ENCODE measurements around the gene HSPB7.
"Not testable (repeated sequence)": the region's sequence is repeated elsewhere in the genome, so short reads cannot be mapped to it uniquely, and the experiment has no call there.

Gene HSPB7

GRCh38 chr1:16041200-16041599, 23.4 kb upstream of the HSPB7 start:
- Histone ChIP-seq H3K79me2 (ENCODE audit: insufficient read depth, low read length) (no peaks in the 10 kb centered on the region), H3K9me3 (ENCODE audit: insufficient read depth, low read length) (no peaks in the 10 kb centered on the region), H3K27me3 (ENCODE audit: low read length) (no peaks in the 10 kb centered on the region), H3K36me3 (ENCODE audit: low read length) (no peaks in the 10 kb centered on the region), H3K9me2 (replicated peaks; ENCODE audit: insufficient read depth, low read length) (no peaks in the 10 kb centered on the region), H4K20me1 (ENCODE audit: low read depth, low read length) (no peaks in the 10 kb centered on the region), H3F3A (ENCODE audit: insufficient read depth) (no peaks in the 10 kb centered on the region), H3K4me2 (ENCODE audit: low read depth, low read length, poor library complexity, severe bottlenecking) (no peak overlapping the region), H3K9ac (ENCODE audit: low read length) (no peak overlapping the region), H3K4me3 (ENCODE audit: insufficient read depth, low read length, poor library complexity, severe bottlenecking) (no peak overlapping the region), H3K27ac (ENCODE audit: low read depth, low read length) (no peak overlapping the region), H2AFZ (ENCODE audit: low read depth, low read length, severe bottlenecking) (no peak overlapping the region)
- TF ChIP-seq, protein P1, sequence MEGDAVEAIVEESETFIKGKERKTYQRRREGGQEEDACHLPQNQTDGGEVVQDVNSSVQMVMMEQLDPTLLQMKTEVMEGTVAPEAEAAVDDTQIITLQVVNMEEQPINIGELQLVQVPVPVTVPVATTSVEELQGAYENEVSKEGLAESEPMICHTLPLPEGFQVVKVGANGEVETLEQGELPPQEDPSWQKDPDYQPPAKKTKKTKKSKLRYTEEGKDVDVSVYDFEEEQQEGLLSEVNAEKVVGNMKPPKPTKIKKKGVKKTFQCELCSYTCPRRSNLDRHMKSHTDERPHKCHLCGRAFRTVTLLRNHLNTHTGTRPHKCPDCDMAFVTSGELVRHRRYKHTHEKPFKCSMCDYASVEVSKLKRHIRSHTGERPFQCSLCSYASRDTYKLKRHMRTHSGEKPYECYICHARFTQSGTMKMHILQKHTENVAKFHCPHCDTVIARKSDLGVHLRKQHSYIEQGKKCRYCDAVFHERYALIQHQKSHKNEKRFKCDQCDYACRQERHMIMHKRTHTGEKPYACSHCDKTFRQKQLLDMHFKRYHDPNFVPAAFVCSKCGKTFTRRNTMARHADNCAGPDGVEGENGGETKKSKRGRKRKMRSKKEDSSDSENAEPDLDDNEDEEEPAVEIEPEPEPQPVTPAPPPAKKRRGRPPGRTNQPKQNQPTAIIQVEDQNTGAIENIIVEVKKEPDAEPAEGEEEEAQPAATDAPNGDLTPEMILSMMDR (IDR thresholded peaks at IDR 0.05; ENCODE audit: insufficient read depth, low read length, poor library complexity, severe bottlenecking) = no peak
- no peak for TF ChIP-seq EZH2phosphoT487 (conservative IDR thresholded peaks at IDR 0.05; ENCODE audit: low read length)

DNA sequence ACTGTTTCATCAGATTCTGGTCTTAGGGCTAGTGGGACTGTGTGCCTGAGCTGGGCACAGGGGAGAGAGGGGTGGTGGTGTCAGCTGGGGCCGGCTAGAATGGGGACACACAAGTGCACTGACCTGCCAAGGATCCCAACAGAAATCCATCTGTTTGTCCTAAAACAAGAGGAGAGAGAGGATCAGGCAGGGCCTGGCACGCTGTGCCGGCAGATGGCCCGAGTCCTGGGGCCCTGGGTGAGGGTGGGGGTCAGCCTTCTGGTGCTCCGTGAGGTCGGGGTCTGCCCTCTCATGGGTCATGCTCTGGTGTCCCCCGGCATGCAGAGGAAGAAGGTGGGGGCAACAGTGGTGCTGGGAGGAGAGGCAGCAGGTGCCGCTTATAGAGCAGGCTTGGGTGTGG, 22.0 kb upstream of the HSPB7 start:
- H2AFZ ChIP-seq (ENCODE audit: low read depth, low read length, severe bottlenecking); H3K36me3 ChIP-seq (ENCODE audit: low read length); H3K4me2 ChIP-seq (ENCODE audit: low read depth, low read length, poor library complexity, severe bottlenecking); H3K9ac ChIP-seq (ENCODE audit: low read length); H3K27ac ChIP-seq (ENCODE audit: low read depth, low read length); H3K9me2 ChIP-seq (replicated peaks; ENCODE audit: insufficient read depth, low read length); H3K27me3 ChIP-seq (ENCODE audit: low read length); H3K9me3 ChIP-seq (ENCODE audit: insufficient read depth, low read length); H4K20me1 ChIP-seq (ENCODE audit: low read depth, low read length); H3K4me3 ChIP-seq (ENCODE audit: insufficient read depth, low read length, poor library complexity, severe bottlenecking); H3K79me2 ChIP-seq (ENCODE audit: insufficient read depth, low read length); H3F3A ChIP-seq (ENCODE audit: insufficient read depth): not testable (repeated sequence)

- Histone ChIP-seq H3K79me2 (ENCODE audit: insufficient read depth, low read length) (no peaks in the 10 kb centered on the region), H3K4me2 (ENCODE audit: low read depth, low read length, poor library complexity, severe bottlenecking) (no peak overlapping the region), H4K20me1 (ENCODE audit: low read depth, low read length) (no peaks in the 10 kb centered on the region), H3K27me3 (ENCODE audit: low read length) (no peaks in the 10 kb centered on the region), H2AFZ (ENCODE audit: low read depth, low read length, severe bottlenecking) (no peak overlapping the region), H3K9me3 (ENCODE audit: insufficient read depth, low read length) (no peaks in the 10 kb centered on the region), H3K9me2 (replicated peaks; ENCODE audit: insufficient read depth, low read length) (no peaks in the 10 kb centered on the region), H3K9ac (ENCODE audit: low read length) (no peak overlapping the region), H3K27ac (ENCODE audit: low read depth, low read length) (no peak overlapping the region), H3K36me3 (ENCODE audit: low read length) (no peaks in the 10 kb centered on the region), H3F3A (ENCODE audit: insufficient read depth) (no peaks in the 10 kb centered on the region), H3K4me3 (ENCODE audit: insufficient read depth, low read length, poor library complexity, severe bottlenecking) (no peak overlapping the region)
- TF ChIP-seq EZH2phosphoT487 (conservative IDR thresholded peaks at IDR 0.05; ENCODE audit: low read length) = no peak
- TF ChIP-seq, protein P1 (IDR thresholded peaks at IDR 0.05; ENCODE audit: insufficient read depth, low read length, poor library complexity, severe bottlenecking) = no peak
Measured at GRCh38 chr1:16038620-16038912, 20.7 kb upstream of the HSPB7 start.

- not testable (repeated sequence) for H3K4me2 ChIP-seq (ENCODE audit: low read depth, low read length, poor library complexity, severe bottlenecking); H3K27me3 ChIP-seq (ENCODE audit: low read length); H2AFZ ChIP-seq (ENCODE audit: low read depth, low read length, severe bottlenecking); H3K36me3 ChIP-seq (ENCODE audit: low read length); H3K27ac ChIP-seq (ENCODE audit: low read depth, low read length); H3K9me2 ChIP-seq (replicated peaks; ENCODE audit: insufficient read depth, low read length); H3K79me2 ChIP-seq (ENCODE audit: insufficient read depth, low read length); H3K4me3 ChIP-seq (ENCODE audit: insufficient read depth, low read length, poor library complexity, severe bottlenecking); H3K9me3 ChIP-seq (ENCODE audit: insufficient read depth, low read length); H3K9ac ChIP-seq (ENCODE audit: low read length); H4K20me1 ChIP-seq (ENCODE audit: low read depth, low read length); H3F3A ChIP-seq (ENCODE audit: insufficient read depth)
Measured at GRCh38 chr1:16036461-16036860, 18.6 kb upstream of the HSPB7 start.

GRCh38 chr1:16033103-16033632, 15.3 kb upstream of the HSPB7 start:
- not testable (repeated sequence) for H3K4me3 ChIP-seq (ENCODE audit: insufficient read depth, low read length, poor library complexity, severe bottlenecking); H3K4me2 ChIP-seq (ENCODE audit: low read depth, low read length, poor library complexity, severe bottlenecking); H3K9me2 ChIP-seq (replicated peaks; ENCODE audit: insufficient read depth, low read length); H3K36me3 ChIP-seq (ENCODE audit: low read length); H3K79me2 ChIP-seq (ENCODE audit: insufficient read depth, low read length); H2AFZ ChIP-seq (ENCODE audit: low read depth, low read length, severe bottlenecking); H3K9me3 ChIP-seq (ENCODE audit: insufficient read depth, low read length); H3K27ac ChIP-seq (ENCODE audit: low read depth, low read length); H4K20me1 ChIP-seq (ENCODE audit: low read depth, low read length); H3K9ac ChIP-seq (ENCODE audit: low read length); H3F3A ChIP-seq (ENCODE audit: insufficient read depth); H3K27me3 ChIP-seq (ENCODE audit: low read length)
